Activated naive CD4-positive, alpha-beta T cell treated with Interleukin-2 at 50 U/mL for 16 hours (primary cell): Measurements from ENCODE around the gene ETNK2.

ENCODE experiments used
- DNase-seq: peaks from one replicate; pipeline ENCODE4 v3.0.0-alpha.2; 2020

Gene ETNK2, protein sequence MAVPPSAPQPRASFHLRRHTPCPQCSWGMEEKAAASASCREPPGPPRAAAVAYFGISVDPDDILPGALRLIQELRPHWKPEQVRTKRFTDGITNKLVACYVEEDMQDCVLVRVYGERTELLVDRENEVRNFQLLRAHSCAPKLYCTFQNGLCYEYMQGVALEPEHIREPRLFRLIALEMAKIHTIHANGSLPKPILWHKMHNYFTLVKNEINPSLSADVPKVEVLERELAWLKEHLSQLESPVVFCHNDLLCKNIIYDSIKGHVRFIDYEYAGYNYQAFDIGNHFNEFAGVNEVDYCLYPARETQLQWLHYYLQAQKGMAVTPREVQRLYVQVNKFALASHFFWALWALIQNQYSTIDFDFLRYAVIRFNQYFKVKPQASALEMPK

GRCh38 chr1:204151552-204152309 lies at the start of gene ETNK2:
Gene ETNK2 (minus strand): TSS chr1:204152044. CDS start chr1:204151852, 192 bp downstream.
- peak; percentile 59 for DNase-seq

GRCh38 chr1:204201348-204202040 lies 49.6 kb upstream of the ETNK2 start:
- DNase-seq = no peak

DNA sequence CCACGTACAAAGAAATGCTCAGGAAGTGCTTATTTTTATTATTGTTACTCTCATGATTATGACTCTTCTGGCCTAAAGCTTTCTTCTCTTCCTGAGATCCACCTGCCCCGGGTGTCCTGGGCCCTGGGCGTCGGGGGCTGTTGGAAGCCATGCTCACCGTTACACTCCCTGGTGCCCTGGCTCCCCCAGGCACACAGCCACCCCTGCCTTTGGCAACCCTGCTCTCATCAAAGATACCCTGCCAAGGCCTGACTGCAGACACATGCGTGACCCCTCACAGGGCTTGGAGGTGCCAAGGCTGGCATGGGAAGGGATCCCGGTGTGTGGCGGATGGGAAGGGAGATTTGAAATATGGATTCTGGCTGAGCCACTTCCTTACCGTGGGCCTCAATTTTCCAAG lies 47.7 kb upstream of the ETNK2 start:
- no peak for DNase-seq

DNA sequence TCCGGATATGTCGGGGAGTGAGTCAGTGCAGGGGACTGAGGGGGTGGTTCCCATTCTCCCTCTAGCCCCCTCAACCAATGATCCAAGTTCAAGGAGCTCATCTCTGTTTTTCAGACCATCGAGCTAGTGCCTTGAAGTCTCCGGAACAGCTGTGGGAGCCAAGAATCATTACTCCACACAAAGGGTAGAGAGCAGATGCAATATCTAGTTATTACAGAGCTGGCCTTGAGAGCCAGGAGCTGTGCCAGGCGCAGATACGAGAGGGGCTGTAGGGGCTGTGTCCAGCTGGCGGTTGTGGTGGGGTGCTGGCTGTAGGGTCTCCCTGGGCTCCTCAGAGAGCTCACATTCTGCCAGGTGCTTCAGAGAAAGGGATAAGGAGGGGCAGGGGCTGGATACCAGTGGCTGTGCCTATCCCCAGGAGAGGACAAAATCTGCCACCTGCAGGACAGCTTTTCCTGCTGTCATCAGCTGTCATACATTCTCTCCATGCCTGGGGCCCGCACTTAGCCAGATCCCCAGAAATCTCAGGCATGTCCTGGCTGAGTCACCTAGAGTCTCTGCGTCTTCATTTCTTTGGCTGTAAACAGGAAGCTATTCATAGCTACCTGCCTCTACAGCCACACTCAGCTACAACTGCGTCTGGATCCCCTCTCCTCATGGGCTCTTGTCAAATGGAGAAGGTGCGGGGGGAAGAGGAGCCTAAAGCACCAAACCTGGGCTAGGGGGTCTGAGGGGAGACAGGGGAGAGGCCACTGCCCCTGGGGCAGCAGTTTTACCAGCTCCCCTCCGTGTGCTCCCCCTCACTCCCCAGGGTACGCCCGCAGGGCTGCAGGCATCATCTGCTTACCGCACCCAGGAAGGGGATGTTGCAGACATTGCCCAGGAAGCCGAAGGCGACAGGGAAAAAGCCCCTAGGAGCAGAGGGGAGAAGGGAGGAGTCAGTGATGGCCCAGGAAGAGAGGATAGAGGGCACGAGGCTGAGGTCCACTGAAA lies 46.8 kb upstream of the ETNK2 start:
- DNase-seq = no peak

DNA sequence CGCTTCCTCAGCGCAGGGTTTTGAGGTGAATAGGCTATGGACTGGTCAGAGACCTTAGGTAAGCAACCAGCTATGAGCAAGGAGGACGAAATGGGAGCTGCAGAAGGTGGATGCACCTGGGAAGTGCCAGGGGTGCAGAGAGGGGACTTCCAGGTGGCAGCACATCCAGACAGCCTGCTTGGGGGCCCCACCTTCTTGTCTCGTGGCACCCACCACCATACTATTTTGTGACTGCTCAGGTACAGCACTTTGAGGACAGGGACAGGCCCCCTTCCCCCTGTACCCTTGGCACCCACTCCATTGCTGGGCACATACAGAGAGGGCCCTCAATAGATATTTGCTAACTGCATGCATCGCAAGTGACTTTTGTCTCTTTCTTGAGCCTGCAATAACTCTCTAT lies 45.2 kb upstream of the ETNK2 start:
- DNase-seq = no peak

DNA sequence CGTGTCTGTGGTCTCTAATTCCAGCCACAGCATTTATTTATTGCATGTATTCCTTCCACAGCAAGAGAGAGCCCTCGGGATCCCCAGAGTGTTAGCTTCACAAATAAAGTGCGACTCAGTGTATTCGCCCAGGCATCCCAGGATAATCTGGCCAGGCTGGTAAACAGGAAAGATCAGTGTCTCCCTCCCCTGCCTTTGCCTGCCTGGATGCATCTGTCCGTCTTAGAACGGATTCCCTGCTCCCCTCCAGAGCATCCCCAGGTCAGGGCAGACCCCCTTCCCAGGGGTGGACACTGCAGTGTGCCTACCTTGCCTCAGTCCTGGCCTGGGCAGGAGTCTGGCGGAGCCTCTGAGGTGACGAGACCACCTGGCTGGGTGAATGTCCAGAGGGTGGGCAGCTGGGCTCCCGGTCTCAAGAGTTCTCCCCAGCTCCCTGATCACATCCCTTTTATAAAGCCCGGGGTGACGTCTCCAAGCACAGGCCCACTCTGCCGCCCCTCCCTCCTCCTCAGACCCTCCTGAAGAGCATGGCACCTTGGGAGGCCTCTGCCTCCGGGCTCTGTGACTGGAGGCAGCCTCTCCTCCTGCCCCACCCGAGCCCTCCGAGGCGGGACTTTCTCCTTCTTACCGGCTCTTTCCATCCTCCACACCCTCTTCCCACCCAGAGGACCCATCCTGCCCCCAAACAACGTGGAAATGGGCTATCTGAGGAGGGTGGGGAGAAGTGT lies 44.4 kb upstream of the ETNK2 start, which contains the start of gene KISS1:
Gene KISS1 (minus strand): TSS at position 424 of the 728 bp plus-strand sequence. CDS start 3,615 bp downstream, outside the sequence.
- no peak for DNase-seq

GRCh38 chr1:204194771-204195170 lies 42.9 kb upstream of the ETNK2 start:
- DNase-seq = no peak

GRCh38 chr1:204194080-204194479 lies 42.2 kb upstream of the ETNK2 start:
- no peak for DNase-seq

GRCh38 chr1:204192589-204193352 lies 40.9 kb upstream of the ETNK2 start:
- DNase-seq = no peak

- DNase-seq = no peak
Observed at GRCh38 chr1:204192046-204192445, 40.2 kb upstream of the ETNK2 start.

DNA sequence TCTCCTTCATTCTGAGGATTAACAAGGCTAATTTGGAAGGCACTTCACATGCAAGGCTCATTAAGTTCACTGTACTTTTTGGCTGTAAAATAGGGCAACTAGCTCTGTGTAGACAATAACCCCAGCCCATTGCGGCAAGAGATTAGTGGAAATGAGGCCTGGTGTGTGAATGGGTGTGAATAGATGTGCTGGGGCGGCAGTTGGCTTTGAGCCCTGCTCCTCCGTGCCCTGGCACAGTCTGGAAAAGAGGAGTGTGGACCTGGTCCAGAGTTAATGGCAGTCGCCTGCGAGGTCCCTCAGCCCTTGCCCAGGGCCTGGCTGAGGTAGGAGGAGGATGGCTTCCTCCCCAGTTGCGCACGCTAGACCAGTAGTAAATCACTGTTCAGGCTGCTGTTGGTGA lies 39.6 kb upstream of the ETNK2 start:
- no peak for DNase-seq

GRCh38 chr1:204190212-204191211 lies 38.7 kb upstream of the ETNK2 start:
- DNase-seq = no peak

DNA sequence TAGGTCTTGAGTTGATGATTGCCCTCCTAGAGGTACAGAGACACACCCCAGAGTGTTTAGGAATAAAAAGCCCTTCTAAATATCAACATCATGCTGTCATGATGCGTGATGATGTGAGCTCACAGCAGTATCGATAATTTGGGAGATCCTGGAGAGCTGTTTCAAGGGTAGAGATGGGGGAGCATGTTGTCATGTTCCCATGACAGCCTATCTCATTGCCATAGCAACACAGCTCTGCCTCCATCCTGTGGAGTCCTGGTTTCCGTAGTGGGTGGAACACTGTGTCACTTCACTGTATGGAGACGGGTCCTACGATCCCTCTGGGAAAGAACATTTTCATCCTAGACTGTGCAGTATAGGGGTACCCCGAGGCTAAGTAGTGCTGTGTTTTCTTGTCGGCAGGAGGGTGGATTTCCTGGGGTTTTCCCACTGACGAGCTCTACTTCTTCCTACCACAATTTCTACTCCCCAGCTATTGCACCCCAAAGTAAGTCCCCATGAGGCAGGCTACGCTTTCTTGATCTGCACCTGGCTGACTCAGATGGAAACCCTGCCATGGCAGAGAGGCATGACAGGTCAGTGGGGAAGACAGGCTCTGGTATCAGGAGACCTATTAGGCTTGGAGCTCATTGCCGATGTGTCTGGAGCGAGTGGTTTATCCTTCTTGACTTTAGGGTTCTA lies 37.3 kb upstream of the ETNK2 start:
- no peak for DNase-seq

DNA sequence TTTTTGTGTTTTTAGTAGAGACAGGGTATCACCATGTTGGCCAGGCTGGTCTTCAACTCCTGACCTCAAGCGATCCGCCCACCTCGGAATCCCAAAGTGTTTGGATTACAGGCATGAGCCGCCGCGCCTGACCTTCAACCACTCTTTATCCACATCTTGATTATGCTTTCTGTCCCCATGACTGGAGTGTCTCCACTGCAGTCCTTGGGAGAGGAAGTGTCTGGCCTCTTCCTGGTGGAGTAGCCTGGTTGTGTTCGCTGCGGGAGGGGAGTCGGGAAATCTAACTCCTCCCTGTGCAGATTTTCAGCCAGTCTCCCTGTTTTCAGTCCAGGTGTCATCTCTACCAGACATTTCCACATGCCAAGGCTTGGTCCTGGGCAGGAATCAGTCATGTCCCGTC lies 34.8 kb upstream of the ETNK2 start:
- DNase-seq = no peak

DNA sequence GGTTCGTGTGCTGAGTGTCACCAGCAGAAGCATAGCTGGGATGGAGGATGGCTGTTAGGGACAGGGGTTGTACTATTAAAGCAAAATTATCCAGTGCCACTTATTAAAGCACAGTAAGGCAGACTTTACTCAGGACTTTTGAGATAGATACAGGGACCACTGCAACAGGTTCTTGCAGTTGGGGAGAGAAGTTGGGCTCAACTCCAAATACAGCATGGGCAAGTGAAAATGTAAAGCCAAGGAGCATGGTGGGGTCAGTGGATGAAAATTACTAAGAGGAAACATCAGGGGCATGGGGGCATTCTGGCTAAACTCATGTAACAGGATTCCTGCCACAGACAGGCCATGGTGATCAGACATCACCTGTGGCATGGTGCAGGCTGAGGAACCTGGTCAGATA lies 29.3 kb upstream of the ETNK2 start:
- DNase-seq = no peak

DNA sequence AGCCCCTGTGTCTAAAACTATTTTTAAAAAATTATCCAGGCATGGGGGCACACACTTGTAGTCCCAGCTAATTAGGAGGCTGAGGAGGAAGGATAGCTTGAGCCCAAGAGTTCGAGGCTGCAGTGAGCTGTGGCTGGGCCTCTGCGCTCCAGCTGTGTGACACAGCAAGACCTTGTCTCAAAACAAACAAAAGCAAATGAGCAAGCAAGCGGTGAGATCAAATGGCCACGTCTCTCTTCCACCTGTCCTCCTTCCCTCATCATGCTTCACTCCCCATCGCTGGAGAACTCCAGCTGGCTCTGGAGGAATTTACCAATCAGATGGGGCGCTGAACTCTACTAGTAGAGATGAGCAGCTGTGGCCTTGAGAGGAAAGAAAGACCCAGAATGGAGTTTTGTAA lies 28.3 kb upstream of the ETNK2 start:
- no peak for DNase-seq

GRCh38 chr1:204178487-204179281 lies 26.8 kb upstream of the ETNK2 start:
- no peak for DNase-seq

GRCh38 chr1:204177133-204177532 lies 25.3 kb upstream of the ETNK2 start:
- no peak for DNase-seq
